ENCODE results near the gene KMT2D. TPM values are rescaled to one million over a fixed set of nuclear protein-coding genes. Genes with fewer than 3 reads are reported as not detected.

KMT2D gene
- total RNA-seq, 2 donors from 2014 or later: 118 to 123 TPM

DNA sequence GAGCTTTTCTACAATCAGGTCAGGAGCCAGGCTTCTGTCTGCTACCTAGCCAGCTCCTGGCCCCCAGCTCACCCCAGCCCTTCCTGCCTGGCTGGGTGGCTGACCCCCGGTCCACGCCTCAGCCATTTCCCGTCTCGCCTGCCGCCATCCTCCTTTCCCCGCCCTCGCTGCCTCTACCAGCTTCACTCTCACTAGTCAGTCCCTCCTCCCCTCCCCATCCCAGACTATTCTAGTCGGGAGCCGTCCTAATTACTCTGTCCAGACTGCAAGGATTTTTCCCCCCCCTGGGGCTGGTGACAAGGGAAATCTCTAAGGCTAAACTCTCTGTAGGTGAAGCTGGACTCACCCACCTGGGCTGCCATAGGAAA lies 33.2 kb upstream of the KMT2D start:
- Histone ChIP-seq H3K27me3 (ENCODE audit: control insufficient read depth, insufficient read depth, low read length, poor library complexity, severe bottlenecking) (peaks cover 70% of the 10 kb centered on the region), H3K4me3 (ENCODE audit: low read length) (no peak overlapping the region), H3K4me1 (ENCODE audit: control insufficient read depth, insufficient read depth, low read length) (peaks cover 9% of the 10 kb centered on the region), H3K9ac (ENCODE audit: extremely low read depth, low read length, poor library complexity, severe bottlenecking) (no peak overlapping the region), H3K36me3 (ENCODE audit: control insufficient read depth, insufficient read depth, low read length) (peaks cover 22% of the 10 kb centered on the region), H3K9me3 (ENCODE audit: control insufficient read depth, low read length) (no peaks in the 10 kb centered on the region), H3K27ac (ENCODE audit: low read depth, low read length) (no peak overlapping the region)
- Mint-ChIP-seq H3K27me3 (ENCODE audit: insufficient read depth) (peaks cover 70% of the 10 kb centered on the region), H3K9me3 (no peaks in the 10 kb centered on the region), H3K4me3 (no peak overlapping the region), H3K27ac (no peak overlapping the region), H3K4me1 (peaks cover 8% of the 10 kb centered on the region), H3K36me3 (ENCODE audit: low read depth) (peaks cover 33% of the 10 kb centered on the region)
- 29 to 30% methylated on average over 2 to 9 of the region's 9 CpGs for whole genome bisulfite sequencing, 2 experiments (ENCODE audit: insufficient coverage in 1 of 2, insufficient read length in 1 of 2)
- DNase-seq: peak; percentile 67
- TF ChIP-seq CTCF (conservative IDR thresholded peaks at IDR 0.05): no peak

GRCh38 chr12:49092816-49093406 lies 32.3 kb upstream of the KMT2D start:
- Histone ChIP-seq H3K27me3 (ENCODE audit: control insufficient read depth, insufficient read depth, low read length, poor library complexity, severe bottlenecking) (peaks cover 78% of the 10 kb centered on the region), H3K4me3 (ENCODE audit: low read length) (no peak overlapping the region), H3K9me3 (ENCODE audit: control insufficient read depth, low read length) (no peaks in the 10 kb centered on the region), H3K9ac (ENCODE audit: extremely low read depth, low read length, poor library complexity, severe bottlenecking) (no peak overlapping the region), H3K36me3 (ENCODE audit: control insufficient read depth, insufficient read depth, low read length) (peaks cover 16% of the 10 kb centered on the region), H3K4me1 (ENCODE audit: control insufficient read depth, insufficient read depth, low read length) (peaks cover 9% of the 10 kb centered on the region), H3K27ac (ENCODE audit: low read depth, low read length) (no peak overlapping the region)
- no peak for DNase-seq
- H3K27me3 Mint-ChIP-seq (ENCODE audit: insufficient read depth): peaks cover 79% of the 10 kb centered on the region
- no peaks in the 10 kb centered on the region for H3K9me3 Mint-ChIP-seq
- H3K36me3 Mint-ChIP-seq (ENCODE audit: low read depth): peaks cover 25% of the 10 kb centered on the region
- H3K4me3 Mint-ChIP-seq: no peak overlapping the region
- TF ChIP-seq CTCF (conservative IDR thresholded peaks at IDR 0.05): no peak
- peaks cover 15% of the 10 kb centered on the region for H3K4me1 Mint-ChIP-seq
- WGBS, 2 experiments (ENCODE audit: insufficient coverage in 1 of 2, insufficient read length in 1 of 2): 31 to 80% methylated on average over 2 to 3 of the region's 4 CpGs
- no peak overlapping the region for H3K27ac Mint-ChIP-seq

- peaks cover 18% of the 10 kb centered on the region for H3K4me1 Mint-ChIP-seq
- no peak overlapping the region for H3K9ac ChIP-seq (ENCODE audit: extremely low read depth, low read length, poor library complexity, severe bottlenecking)
- H3K27ac ChIP-seq (ENCODE audit: low read depth, low read length): no peak overlapping the region
- H3K27ac Mint-ChIP-seq: no peak overlapping the region
- peaks cover 85% of the 10 kb centered on the region for H3K27me3 Mint-ChIP-seq (ENCODE audit: insufficient read depth)
- H3K4me1 ChIP-seq (ENCODE audit: control insufficient read depth, insufficient read depth, low read length): peaks cover 9% of the 10 kb centered on the region
- DNase-seq: peak; percentile 92
- peaks cover 9% of the 10 kb centered on the region for H3K36me3 ChIP-seq (ENCODE audit: control insufficient read depth, insufficient read depth, low read length)
- peaks cover 18% of the 10 kb centered on the region for H3K36me3 Mint-ChIP-seq (ENCODE audit: low read depth)
- H3K4me3 Mint-ChIP-seq: peak overlapping the region; percentile 25
- peak; percentile 69 for TF ChIP-seq CTCF (conservative IDR thresholded peaks at IDR 0.05)
- H3K9me3 ChIP-seq (ENCODE audit: control insufficient read depth, low read length): no peaks in the 10 kb centered on the region
- WGBS, 2 experiments (ENCODE audit: insufficient coverage in 1 of 2, insufficient read length in 1 of 2): 8 to 9% methylated on average over 10 to 30 of the region's 32 CpGs
- peak overlapping the region; percentile 50 for H3K4me3 ChIP-seq (ENCODE audit: low read length)
- H3K9me3 Mint-ChIP-seq: no peaks in the 10 kb centered on the region
- peaks cover 85% of the 10 kb centered on the region for H3K27me3 ChIP-seq (ENCODE audit: control insufficient read depth, insufficient read depth, low read length, poor library complexity, severe bottlenecking)
Measured at GRCh38 chr12:49092086-49092815, 31.7 kb upstream of the KMT2D start.
